Measurements from ENCODE around the gene PHF19.

- TF ChIP-seq EP300 (IDR thresholded peaks at IDR 0.05) = no peak
- no peak for TF ChIP-seq CTCF (IDR thresholded peaks at IDR 0.05)
These were observed 33.7 kb upstream of the PHF19 start for GRCh38 chr9:120910643-120911042.
